ENCODE measurements around the gene PIP4K2A.

Gene PIP4K2A

DNA sequence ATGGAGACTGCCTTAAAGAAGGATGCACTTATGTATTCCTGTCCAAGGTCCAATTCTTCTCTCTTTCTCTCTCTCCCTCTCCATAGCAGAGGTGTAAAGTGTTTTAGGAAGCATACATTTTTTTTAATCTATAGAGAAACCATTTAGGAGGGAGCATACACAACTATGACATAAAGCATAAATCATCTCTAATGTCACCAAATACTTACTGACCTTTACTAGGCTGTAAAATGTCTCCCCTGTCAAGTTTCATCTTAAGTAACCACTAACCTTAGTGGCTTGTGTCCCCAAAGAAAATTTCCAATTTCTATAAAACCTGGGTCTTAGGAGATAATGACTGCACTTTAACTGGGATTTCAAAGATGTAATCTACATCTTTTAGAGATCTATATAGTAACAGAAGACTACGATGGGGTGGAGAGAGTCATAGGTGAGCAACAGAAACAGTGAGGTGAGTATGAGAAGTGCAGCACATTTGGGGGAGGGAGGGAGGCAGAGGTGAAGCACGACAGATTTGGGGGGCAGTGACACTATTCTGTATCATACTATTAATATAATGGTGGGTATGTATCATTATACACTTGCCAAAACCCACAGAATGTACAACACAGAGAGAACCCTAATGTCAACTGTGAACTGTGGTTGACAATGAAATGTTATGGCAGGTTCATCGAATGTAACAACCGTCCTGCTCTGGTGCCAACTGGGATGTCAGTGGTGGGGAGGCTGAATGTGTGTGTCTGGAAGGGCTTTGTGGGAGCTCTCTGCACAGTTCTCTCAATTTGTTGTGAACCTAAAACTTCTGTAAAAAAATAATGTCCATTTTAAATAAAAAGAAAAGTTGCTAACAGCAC is 79.5 kb downstream of the PIP4K2A start:
- FAIRE-seq: no peak

DNA sequence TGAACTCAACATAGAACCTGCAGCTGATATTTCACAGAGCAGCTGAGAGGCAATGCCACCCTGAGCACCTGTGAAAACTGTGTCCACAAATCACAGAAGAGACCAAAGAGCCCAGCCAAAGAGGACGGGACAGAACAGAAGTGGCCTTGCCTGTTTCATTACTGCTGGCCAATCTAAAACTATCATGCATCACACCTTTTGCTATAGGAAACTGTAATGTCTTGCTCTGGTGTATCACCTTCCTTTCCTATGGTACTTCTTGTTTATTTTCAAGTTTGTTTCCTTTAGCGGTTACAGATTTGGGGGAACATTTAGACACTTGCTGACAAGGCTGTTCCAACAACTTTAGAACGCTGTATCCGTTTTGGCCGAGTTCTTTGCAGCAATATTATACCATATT is 80.3 kb downstream of the PIP4K2A start:
- no peak for FAIRE-seq

- no peak for FAIRE-seq
Observed at GRCh38 chr10:22633528-22633927, 80.8 kb downstream of the PIP4K2A start.

DNA sequence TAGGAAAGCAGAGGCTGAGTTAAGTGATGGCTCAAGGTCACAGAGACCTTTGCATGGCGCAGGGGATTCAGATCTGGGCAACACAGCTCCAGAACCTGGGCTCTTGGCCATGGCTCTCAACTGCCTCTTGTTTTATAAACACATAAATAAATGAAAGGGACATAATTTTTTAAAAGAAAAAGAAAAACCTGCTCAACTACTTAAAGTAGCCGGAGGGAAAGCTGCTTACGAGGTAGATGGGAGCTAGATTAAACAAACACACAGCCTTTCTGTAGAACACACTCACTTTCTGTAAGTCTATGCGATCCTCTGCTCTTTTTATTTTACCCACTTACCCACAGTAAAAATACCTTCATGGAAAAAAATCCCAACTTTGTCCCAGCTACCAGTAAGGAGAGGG is 81.3 kb downstream of the PIP4K2A start:
- no peak for FAIRE-seq

DNA sequence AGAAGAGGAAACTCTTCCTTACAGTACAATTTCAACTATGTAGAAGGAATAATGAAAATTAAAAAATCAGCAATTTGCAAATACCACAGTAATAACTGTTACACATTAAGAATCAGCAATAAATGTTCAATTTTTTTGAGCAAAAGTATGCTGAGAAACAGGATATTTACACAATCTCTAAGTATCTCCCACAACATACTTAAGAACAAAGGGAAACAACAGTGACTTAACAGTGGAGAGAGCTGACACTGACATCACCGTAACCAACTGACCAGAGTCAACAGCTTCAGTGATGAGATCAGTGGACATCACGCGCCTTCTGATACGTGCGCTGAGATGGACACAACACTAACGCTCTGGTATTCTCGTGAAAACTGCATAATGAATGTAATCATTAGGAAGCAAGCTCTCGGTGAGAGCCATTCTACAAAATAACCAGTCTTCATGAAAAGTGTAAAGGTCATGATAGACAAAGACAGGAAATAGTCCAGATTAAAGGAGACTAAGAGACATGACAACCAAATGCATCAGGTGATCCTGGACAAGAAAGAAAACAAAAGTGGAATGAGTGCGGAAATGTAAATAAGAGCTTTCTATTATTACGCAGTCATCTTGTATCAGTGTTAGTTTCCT is 82.6 kb downstream of the PIP4K2A start:
- FAIRE-seq: no peak

DNA sequence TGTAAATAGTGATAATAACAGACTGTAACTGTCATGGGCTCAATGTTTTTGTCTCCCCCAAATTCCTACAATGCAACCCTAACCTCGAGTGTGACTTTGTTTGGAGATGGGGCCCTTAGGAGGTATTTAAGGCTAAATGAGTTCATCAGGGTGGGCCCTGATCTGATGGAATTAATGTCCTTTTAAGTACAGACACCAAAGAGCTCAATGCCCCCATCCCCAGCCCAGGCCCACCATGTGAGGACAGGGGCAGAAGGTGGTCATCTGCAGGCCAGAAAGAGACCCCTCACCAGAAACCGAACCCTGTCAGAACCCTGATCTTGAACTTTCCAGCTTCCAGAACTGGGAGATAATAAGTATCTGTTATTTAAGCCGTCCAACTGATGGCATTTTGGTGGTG is 83.2 kb downstream of the PIP4K2A start:
- FAIRE-seq: no peak

DNA sequence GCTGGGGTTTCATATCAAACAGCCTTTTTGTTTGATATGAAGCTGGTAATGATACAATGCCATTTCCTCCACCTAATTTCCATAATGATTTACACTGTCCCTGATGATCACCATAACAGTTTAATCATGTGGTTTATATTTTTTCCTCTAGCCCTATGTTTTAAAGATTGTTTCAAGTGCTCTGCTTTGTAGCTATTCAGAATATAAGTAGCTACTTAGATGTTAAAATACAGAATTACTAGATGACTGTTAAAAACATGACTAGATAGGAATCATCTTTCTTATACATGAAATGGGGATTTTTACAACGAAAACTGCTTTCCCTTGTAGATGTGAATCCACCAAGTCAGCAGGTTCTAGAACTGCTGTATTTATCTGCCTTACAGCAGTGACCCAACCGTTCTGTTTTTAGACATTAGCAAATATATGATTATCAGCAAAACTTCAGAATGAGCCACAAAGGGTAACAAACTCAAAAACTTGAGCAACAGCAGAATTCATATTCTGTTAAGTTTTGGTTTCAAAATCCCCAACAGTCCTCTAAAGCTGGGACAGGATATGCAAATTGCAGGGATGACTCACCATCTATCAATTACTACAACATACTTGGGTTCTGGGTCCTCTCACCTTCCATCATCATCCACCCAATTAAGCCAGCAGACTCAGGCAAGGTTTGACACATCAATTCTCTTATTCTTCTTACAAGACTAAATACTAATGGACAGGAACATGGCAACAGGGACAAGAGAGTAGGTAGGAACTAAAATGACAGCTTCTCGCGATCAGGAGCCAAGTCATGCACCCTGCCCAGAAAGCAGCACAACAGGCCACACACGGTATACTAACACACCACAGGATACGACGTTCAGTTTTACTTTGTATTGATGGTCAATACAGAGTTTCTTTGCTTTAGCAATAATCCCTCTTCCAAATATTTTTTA is 83.9 kb downstream of the PIP4K2A start:
- FAIRE-seq: no peak

DNA sequence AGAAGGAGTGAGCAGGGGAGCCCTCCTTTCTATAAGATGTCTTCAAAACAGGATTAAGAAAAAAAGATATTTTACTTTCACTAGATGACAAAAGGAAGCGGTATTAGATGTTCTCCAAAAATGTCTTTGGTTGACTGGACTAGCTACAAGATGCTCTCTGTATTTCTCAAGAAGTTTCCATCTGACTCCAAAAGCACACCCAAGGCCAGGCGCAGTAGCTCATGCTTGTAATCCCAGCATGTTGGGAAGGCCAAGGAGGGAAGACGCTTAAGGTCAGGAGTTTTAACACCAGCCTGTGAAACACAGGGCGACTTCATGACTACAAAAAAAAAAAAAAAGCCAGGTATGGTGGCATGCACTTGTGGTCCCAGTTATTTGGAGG is 84.5 kb downstream of the PIP4K2A start:
- FAIRE-seq: no peak

DNA sequence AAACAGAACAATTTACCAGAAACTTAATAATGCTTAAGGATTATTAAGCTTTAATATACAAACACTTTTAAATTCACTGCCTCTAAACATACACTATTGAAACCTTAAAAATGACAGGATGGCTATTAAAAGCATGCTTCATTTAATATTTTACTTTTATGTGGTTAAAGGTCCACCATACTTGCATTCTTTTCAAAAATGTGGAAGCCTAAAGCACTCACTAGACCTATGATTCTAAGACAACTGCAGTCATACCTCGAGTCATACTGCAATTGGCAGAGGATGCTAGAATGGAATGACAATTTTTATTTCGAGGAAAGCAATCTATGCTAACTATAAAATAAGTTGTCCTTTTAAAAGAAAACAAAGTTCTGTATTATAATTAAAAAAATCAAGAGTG is 85.3 kb downstream of the PIP4K2A start:
- FAIRE-seq: no peak

DNA sequence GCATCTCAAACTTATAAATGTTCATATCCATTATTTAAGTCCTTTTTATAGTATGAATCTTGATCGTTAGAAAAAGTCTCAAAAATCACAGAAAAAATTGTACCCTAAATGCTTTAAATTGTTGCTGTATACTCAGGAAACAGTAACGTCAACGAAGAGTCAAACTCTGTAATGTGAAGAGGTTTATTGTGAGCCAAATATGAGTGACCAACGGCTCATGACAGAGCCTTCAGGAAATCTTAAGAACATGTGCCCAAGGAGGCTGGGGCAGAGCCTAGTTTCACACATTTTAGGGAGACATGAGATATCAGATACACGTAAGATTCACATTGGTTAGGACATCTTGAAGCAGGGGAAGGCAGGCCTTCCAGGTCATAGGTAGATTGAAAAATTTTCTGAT is 86.1 kb downstream of the PIP4K2A start:
- no peak for FAIRE-seq

DNA sequence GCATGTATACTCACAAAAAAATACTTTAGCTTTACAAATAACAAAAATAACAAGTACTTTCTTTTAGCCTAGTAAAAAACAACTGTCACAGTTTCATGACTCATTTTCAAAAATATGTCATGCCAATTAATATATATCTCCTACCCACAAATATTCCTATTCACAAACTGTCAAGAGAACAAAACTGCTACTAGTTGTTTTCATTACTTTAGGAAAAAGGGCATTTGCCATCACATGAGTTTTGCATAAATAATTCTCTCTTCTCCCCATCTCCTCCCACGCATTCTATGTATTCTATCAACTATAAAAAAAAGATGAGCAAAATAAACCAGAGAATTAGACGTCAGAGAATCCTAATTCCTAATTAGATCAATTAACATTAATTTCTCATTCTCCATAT is 87.6 kb downstream of the PIP4K2A start:
- FAIRE-seq: peak; percentile 27

- no peak for FAIRE-seq
Observed at GRCh38 chr10:22625516-22626290, 88.7 kb downstream of the PIP4K2A start.

DNA sequence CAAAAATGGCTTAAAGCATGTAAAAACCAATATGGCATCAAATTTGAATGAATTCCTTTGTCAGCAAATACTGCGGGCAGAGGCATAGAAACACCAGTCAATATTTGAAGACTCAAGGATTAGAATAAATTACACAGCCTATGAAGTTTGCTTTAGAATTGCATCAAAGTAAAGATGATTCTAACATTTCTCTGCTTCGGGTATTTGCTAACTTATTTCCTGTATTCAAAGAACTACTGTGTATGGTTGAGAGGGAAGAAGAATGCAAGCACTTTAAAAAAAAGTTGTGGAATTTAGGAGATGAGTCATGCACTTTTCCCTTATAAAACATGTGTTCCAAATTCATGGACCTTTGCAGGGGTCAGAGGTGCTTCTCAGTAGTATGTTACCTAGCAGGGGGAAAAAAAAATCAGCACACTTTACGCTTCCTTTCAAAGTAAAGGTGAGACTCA is 90.1 kb downstream of the PIP4K2A start:
- no peak for FAIRE-seq

GRCh38 chr10:22623633-22624253 is 90.6 kb downstream of the PIP4K2A start:
- no peak for FAIRE-seq

- FAIRE-seq: no peak
Observed at GRCh38 chr10:22622242-22622806, 92.1 kb downstream of the PIP4K2A start.

DNA sequence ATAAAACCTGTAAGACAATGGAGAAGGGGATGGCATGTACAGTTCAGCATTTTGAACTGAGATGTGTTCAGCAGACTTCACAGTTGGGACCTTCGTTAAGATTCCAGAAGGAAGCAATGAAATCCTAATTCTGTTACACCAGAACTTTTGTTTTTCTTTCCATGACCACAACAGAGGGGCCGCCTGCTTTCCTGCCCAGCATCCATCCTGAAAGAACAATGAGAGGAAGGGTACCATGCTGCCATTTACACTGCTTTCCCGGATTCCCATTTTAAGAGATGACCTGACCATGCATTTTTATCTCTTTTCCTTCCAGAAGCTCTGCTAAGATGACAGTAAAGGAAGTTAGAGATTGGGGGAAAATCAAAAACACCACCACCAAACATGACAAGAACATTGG is 92.7 kb downstream of the PIP4K2A start:
- FAIRE-seq: no peak

DNA sequence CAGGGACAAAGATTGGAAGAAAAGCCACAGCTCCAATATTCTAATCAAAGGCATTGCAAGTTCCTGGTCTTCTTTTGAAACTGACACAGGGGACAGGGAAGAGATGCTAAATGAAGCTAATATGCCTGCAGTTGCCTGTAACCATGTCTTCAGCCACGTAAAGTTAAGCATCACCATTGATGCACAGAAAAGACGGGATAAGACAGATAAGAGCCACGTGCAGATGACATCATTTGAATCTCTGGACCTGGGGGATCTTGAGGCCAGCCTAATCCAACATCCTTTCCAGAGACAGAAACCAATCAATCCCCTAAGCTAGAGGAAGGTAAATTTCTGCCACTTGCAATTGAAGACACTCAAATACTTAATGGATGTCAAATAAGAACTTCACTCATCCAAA is 93.4 kb downstream of the PIP4K2A start:
- FAIRE-seq: no peak

- no peak for FAIRE-seq
Observed at GRCh38 chr10:22620140-22620857, 94.1 kb downstream of the PIP4K2A start.

DNA sequence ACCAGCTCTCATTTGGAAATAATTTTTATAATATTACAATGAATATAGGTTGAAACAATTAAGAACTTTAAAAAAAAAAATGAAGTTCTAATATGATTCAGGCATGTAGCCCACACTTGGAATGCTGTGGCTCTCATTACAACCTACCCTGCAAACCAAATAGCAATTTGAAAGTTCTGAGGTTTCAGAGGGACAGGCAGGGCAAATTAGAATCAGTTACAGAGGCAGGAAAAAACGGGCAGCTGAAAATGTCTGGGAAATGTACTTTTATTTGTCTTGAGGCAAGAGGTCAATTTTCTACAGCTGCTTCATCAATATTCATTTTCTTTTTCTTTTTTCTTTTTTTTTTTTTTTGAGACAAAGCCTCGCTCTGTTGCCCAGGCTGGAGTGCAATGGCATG is 95.3 kb downstream of the PIP4K2A start:
- no peak for FAIRE-seq

DNA sequence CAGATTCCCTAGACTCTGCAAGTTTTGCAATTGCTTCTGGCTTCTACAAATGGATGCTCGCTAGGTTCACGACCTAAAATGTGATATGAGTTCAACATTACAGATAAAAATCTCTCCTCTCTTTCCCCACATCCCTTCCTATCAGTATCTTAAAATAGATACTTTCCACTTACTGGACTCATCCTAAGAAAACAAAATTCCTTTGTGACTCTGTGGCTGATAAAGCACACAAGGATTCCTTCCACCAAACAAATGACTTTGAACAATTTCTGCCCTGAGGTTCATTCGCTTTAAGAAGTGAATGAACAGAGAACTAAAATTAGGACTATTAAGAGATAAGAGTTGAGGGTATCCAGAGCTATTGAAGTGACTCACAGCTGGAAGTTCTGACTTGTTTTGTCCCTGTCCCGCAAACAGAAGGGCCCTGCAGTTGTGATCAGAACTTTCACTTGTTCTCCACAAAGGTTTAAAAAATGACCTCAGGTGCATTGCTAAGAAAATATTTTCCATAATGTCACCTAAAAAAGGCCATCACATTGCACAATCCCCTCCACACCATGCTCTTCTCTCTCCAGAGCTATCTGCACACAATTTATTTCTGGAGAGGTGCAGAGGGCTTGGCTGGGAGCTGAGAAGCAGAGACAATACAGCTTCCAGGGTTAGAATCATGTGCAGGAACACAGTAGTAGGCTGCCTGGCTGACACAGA is 96.1 kb downstream of the PIP4K2A start:
- no peak for FAIRE-seq

All from G401.6 (cell line).